CD14-positive monocyte (primary cell): ENCODE results near the gene ABTB2. TPM values are rescaled to one million over a fixed set of nuclear protein-coding genes. Genes with fewer than 3 reads are reported as not detected.

Experiments used
- DNase-seq, 3 donors: peaks; one replicate each; pipeline ENCODE4 v3.0.0-alpha.2; 2011 to 2022
- H2AFZ ChIP-seq: 2 replicates; pipeline ENCODE4 v1.6.0; 2012; ENCODE audit warnings: mild to moderate bottlenecking, low read depth, low read length, inconsistent platforms; ENCODE audit not compliant: insufficient read depth, poor library complexity, severe bottlenecking
- H3K27ac ChIP-seq, 2 donors: 1 replicate in 1 of 2; 2 replicates in 1 of 2; pipeline ENCODE4 v1.5.1; 2012 to 2013; ENCODE audit warnings: low read length in 2 of 2, control low read depth in 1 of 2, inconsistent platforms in 1 of 2, low read depth in 1 of 2, mild to moderate bottlenecking in 1 of 2
- H3K27me3 ChIP-seq, 2 donors: one replicate each; pipeline versions ENCODE4 v1.6.0 to v1.6.1; 2011 to 2013; ENCODE audit warnings: low read length in 2 of 2; ENCODE audit not compliant: control insufficient read depth in 2 of 2, insufficient read depth in 2 of 2
- H3K36me3 ChIP-seq, 2 donors: replicated peaks in 1 of 2; 1 replicate in 1 of 2; 2 replicates in 1 of 2; pipeline versions ENCODE4 v1.5.1 to v1.6.1; 2012 to 2013; ENCODE audit warnings: low read length in 2 of 2, control low read depth in 1 of 2, inconsistent platforms in 1 of 2, mild to moderate bottlenecking in 1 of 2; ENCODE audit not compliant: insufficient read depth in 2 of 2, control insufficient read depth in 1 of 2
- H3K4me1 ChIP-seq, 2 donors: 1 replicate in 1 of 2; 2 replicates in 1 of 2; pipeline versions ENCODE4 v1.5.1 to v1.6.1; 2012 to 2013; ENCODE audit warnings: low read length in 2 of 2, control low read depth in 1 of 2, inconsistent platforms in 1 of 2, mild to moderate bottlenecking in 1 of 2, moderate library complexity in 1 of 2; ENCODE audit not compliant: insufficient read depth in 2 of 2, control insufficient read depth in 1 of 2
- H3K4me2 ChIP-seq: replicated peaks from 2 replicates; pipeline ENCODE3; 2012; ENCODE audit warnings: low read length, moderate library complexity, mild to moderate bottlenecking; ENCODE audit not compliant: poor library complexity, severe bottlenecking; ENCODE audit errors: extremely low read depth
- H3K4me3 ChIP-seq, 3 experiments: fragments of 200-600 bp in 1 of 3; sonication (generic) in 1 of 3; replicated peaks in 1 of 3; 1 replicate in 2 of 3; 2 replicates in 1 of 3; pipeline ENCODE4 v1.5.1; 2011 to 2013; ENCODE audit warnings: low read length in 3 of 3, mild to moderate bottlenecking in 3 of 3, control low read depth in 2 of 3, low read depth in 2 of 3, inconsistent platforms in 1 of 3, moderate library complexity in 1 of 3
- H3K79me2 ChIP-seq: 2 replicates; pipeline ENCODE4 v1.6.0; 2012; ENCODE audit warnings: mild to moderate bottlenecking, control low read depth, inconsistent platforms, low read length, moderate library complexity; ENCODE audit not compliant: insufficient read depth
- H3K9ac ChIP-seq: 2 replicates; pipeline ENCODE4 v1.6.0; 2017; ENCODE audit warnings: low read length, mild to moderate bottlenecking; ENCODE audit not compliant: insufficient read depth, poor library complexity, severe bottlenecking
- H3K9me3 ChIP-seq, 2 donors: replicated peaks in 1 of 2; 1 replicate in 1 of 2; 2 replicates in 1 of 2; pipeline versions ENCODE4 v1.5.1 to v1.6.1; 2012 to 2013; ENCODE audit warnings: low read length in 2 of 2, control low read depth in 1 of 2; ENCODE audit not compliant: control insufficient read depth in 1 of 2, insufficient read depth in 1 of 2
- H4K20me1 ChIP-seq: 2 replicates; pipeline ENCODE4 v1.6.0; 2012; ENCODE audit warnings: mild to moderate bottlenecking, low read length, control low read depth, moderate library complexity; ENCODE audit not compliant: insufficient read depth
- H3K27ac Mint-ChIP-seq, 7 donors: one replicate each; pipeline ENCODE4 v1.8.0; 2020; ENCODE audit warnings: mild to moderate bottlenecking in 7 of 7, mixed read lengths in 7 of 7, moderate library complexity in 6 of 7, inconsistent platforms in 2 of 7
- H3K27me3 Mint-ChIP-seq, 3 donors: one replicate each; pipeline ENCODE4 v1.8.0; 2021 to 2022; ENCODE audit warnings: low read depth in 3 of 3, mild to moderate bottlenecking in 3 of 3, mixed read lengths in 3 of 3, moderate library complexity in 3 of 3, inconsistent platforms in 1 of 3
- H3K36me3 Mint-ChIP-seq, 2 donors: one replicate each; pipeline ENCODE4 v1.8.0; 2020; ENCODE audit warnings: mixed read lengths in 2 of 2, inconsistent platforms in 1 of 2, mild to moderate bottlenecking in 1 of 2
- H3K4me1 Mint-ChIP-seq: one replicate; pipeline ENCODE4 v1.8.0; 2020; ENCODE audit warnings: mild to moderate bottlenecking, mixed read lengths
- H3K4me3 Mint-ChIP-seq, 2 donors: one replicate each; pipeline ENCODE4 v1.8.0; 2020; ENCODE audit warnings: mild to moderate bottlenecking in 2 of 2, mixed read lengths in 2 of 2, moderate library complexity in 1 of 2
- H3K9me3 Mint-ChIP-seq, 7 donors: one replicate each; pipeline ENCODE4 v1.8.0; 2020 to 2022; ENCODE audit warnings: mixed read lengths in 7 of 7, mild to moderate bottlenecking in 6 of 7, moderate library complexity in 6 of 7, inconsistent platforms in 2 of 7
- WGBS: methylation state at CpG from one replicate; pipeline ENCODE4 v1.1.5; 2013; ENCODE audit warnings: missing lambda C conversion rate; ENCODE audit not compliant: insufficient coverage; 5-methylcytosine and 5-hydroxymethylcytosine counted together
- intact Hi-C, 2 donors: fragments of 100-400 bp; cut with micrococcal nuclease; formaldehyde crosslinking; loops; one replicate each; pipeline versions ENCODE4 v1.15.0 to v1.15.1; 2023
- polyA plus RNA-seq, 3 donors: library from polyadenylated mRNA; depleted of rRNA in 1 of 3; unstranded in 2 of 3; stranded (reverse) in 1 of 3; fragments of 300-500 nt in 2 of 3; fragments of >200 nt in 1 of 3; fragmentation: Illumina TruSeq in 2 of 3; gene quantifications; 1 replicate in 2 of 3; 2 replicates in 1 of 3; pipeline ENCODE4 v1.2.3, GENCODE V29; 2012 to 2021
- TF ChIP-seq, protein P1 (sequence below): fragments of 200-600 bp; IDR thresholded peaks from one replicate; pipeline ENCODE4 v1.8.0; 2022; ENCODE audit warnings: antibody characterized with exemption, mild to moderate bottlenecking

ABTB2 gene
- polyA plus RNA-seq, 3 donors = 0.25 to 1.7 (median 0.26) TPM

GRCh38 chr11:34256626-34257025 is 101.2 kb downstream of the ABTB2 start:
- H3K9me3 ChIP-seq = no peaks in the 10 kb centered on the region
- no peak overlapping the region for H3K4me2 ChIP-seq
- no peaks in the 10 kb centered on the region for H3K27me3 ChIP-seq
- Mint-ChIP-seq H3K9me3 (no peaks in the 10 kb centered on the region), H3K4me1 (peaks cover 15% of the 10 kb centered on the region), H3K4me3 (no peak overlapping the region), H3K27me3 (peaks cover 0 to 5% (median 2%) of the 10 kb centered on the region in 3 donors), H3K27ac (no peak overlapping the region), H3K36me3 (no peaks in the 10 kb centered on the region)
- no peak for DNase-seq
- no peak overlapping the region for H2AFZ ChIP-seq
- TF ChIP-seq, protein P1, sequence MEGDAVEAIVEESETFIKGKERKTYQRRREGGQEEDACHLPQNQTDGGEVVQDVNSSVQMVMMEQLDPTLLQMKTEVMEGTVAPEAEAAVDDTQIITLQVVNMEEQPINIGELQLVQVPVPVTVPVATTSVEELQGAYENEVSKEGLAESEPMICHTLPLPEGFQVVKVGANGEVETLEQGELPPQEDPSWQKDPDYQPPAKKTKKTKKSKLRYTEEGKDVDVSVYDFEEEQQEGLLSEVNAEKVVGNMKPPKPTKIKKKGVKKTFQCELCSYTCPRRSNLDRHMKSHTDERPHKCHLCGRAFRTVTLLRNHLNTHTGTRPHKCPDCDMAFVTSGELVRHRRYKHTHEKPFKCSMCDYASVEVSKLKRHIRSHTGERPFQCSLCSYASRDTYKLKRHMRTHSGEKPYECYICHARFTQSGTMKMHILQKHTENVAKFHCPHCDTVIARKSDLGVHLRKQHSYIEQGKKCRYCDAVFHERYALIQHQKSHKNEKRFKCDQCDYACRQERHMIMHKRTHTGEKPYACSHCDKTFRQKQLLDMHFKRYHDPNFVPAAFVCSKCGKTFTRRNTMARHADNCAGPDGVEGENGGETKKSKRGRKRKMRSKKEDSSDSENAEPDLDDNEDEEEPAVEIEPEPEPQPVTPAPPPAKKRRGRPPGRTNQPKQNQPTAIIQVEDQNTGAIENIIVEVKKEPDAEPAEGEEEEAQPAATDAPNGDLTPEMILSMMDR = no peak
- 88% methylated on average over 1 of the region's 6 CpGs for WGBS
- intact Hi-C loops = loop anchor here (10.0 kb wide), 2 partner anchors 48 to 98 kb away; partner anchors contain the start of gene ABTB2 (in 1 of the 2)
- no peak overlapping the region for H3K4me3 ChIP-seq
- H4K20me1 ChIP-seq = no peaks in the 10 kb centered on the region
- H3K9ac ChIP-seq = no peak overlapping the region
- H3K4me1 ChIP-seq = peaks cover 4 to 13% of the 10 kb centered on the region in 2 donors
- no peak overlapping the region for H3K27ac ChIP-seq
- H3K36me3 ChIP-seq = no peaks in the 10 kb centered on the region
- H3K79me2 ChIP-seq = no peaks in the 10 kb centered on the region

- no peak overlapping the region for H3K9ac ChIP-seq
- no peaks in the 10 kb centered on the region for H3K36me3 ChIP-seq
- H3K4me1 ChIP-seq = peaks cover 9 to 17% of the 10 kb centered on the region in 2 donors
- TF ChIP-seq, protein P1 = no peak
- intact Hi-C loops = loop anchor here (10.0 kb wide), 2 partner anchors 49 to 99 kb away; partner anchors contain the start of gene ABTB2 (in 1 of the 2)
- H3K9me3 ChIP-seq = no peaks in the 10 kb centered on the region
- H3K27ac ChIP-seq = no peak overlapping the region
- no peaks in the 10 kb centered on the region for H3K9me3 Mint-ChIP-seq
- H2AFZ ChIP-seq = no peak overlapping the region
- H4K20me1 ChIP-seq = no peaks in the 10 kb centered on the region
- 94% methylated on average over 2 of the region's 6 CpGs for WGBS
- no peak for DNase-seq
- no peak overlapping the region for H3K27ac Mint-ChIP-seq
- H3K4me3 ChIP-seq = no peak overlapping the region
- H3K27me3 Mint-ChIP-seq = peaks cover 0 to 5% (median 2%) of the 10 kb centered on the region in 3 donors
- no peak overlapping the region for H3K4me2 ChIP-seq
- H3K36me3 Mint-ChIP-seq = no peaks in the 10 kb centered on the region
- no peak overlapping the region for H3K4me3 Mint-ChIP-seq
- H3K79me2 ChIP-seq = no peaks in the 10 kb centered on the region
- no peaks in the 10 kb centered on the region for H3K27me3 ChIP-seq
- peaks cover 19% of the 10 kb centered on the region for H3K4me1 Mint-ChIP-seq
Observed at GRCh38 chr11:34256150-34256549, 101.7 kb downstream of the ABTB2 start.
